DOHH2 (cell line): ENCODE results near the gene VTN.

ENCODE experiments used
- EZH2phosphoT487 ChIP-seq: fragments of 200-600 bp; sonication (generic); IDR thresholded peaks from 2 replicates; pipeline ENCODE4 v1.6.1; 2017; ENCODE audit warnings: borderline replicate concordance, mild to moderate bottlenecking, antibody characterized with exemption, low read length, moderate library complexity, mixed read lengths
- TF ChIP-seq, protein P1 (sequence below): fragments of 200-600 bp; sonication (generic); IDR thresholded peaks from one replicate; pipeline ENCODE4 v1.5.1; 2014; ENCODE audit warnings: antibody characterized with exemption, mild to moderate bottlenecking, low read depth, low read length; ENCODE audit not compliant: poor library complexity, severe bottlenecking

DNA sequence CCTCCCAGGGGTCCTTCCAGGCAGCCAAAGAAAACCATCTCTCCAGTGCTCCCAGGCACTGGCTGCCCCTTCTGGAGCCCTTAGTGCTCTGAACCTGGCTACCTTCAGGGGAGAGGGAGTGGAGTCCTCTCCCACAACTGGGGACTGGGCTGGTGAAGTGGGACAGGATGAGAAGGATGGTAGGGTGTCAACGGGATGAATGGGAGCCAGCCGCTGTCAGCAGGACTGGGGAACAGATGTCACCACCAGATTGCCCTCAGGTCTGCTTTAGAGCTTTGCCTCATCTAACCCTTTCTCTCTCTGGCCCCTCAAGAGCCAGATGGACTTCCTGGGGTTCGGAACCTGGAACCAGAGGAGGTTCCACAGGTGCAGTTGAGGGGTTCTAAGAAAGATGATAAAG is 4.6 kb downstream of the VTN start:
- TF ChIP-seq, protein P1, sequence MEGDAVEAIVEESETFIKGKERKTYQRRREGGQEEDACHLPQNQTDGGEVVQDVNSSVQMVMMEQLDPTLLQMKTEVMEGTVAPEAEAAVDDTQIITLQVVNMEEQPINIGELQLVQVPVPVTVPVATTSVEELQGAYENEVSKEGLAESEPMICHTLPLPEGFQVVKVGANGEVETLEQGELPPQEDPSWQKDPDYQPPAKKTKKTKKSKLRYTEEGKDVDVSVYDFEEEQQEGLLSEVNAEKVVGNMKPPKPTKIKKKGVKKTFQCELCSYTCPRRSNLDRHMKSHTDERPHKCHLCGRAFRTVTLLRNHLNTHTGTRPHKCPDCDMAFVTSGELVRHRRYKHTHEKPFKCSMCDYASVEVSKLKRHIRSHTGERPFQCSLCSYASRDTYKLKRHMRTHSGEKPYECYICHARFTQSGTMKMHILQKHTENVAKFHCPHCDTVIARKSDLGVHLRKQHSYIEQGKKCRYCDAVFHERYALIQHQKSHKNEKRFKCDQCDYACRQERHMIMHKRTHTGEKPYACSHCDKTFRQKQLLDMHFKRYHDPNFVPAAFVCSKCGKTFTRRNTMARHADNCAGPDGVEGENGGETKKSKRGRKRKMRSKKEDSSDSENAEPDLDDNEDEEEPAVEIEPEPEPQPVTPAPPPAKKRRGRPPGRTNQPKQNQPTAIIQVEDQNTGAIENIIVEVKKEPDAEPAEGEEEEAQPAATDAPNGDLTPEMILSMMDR = no peak
- TF ChIP-seq EZH2phosphoT487 = no peak
